GM19467 (cell line): ENCODE measurements around the gene POC5.
A peak's percentile ranks its signal among the peaks of the same experiment; 100 is the strongest.
"Not testable (repeated sequence)": the region's sequence is repeated elsewhere in the genome, so short reads cannot be mapped to it uniquely, and the experiment has no call there.

Experiments
- ATAC-seq: cut with Tn5 transposase; IDR thresholded peaks from one replicate; pipeline ENCODE4 v1.9.1; 2021; ENCODE audit warnings: mild to moderate bottlenecking, moderate library complexity; ENCODE audit not compliant: unreplicated experiment

POC5 gene

GRCh38 chr5:75706016-75706415, 11.2 kb downstream of the POC5 start:
- ATAC-seq, result no peak

- no peak for ATAC-seq
These were observed 15.4 kb downstream of the POC5 start for GRCh38 chr5:75701856-75702255.

DNA sequence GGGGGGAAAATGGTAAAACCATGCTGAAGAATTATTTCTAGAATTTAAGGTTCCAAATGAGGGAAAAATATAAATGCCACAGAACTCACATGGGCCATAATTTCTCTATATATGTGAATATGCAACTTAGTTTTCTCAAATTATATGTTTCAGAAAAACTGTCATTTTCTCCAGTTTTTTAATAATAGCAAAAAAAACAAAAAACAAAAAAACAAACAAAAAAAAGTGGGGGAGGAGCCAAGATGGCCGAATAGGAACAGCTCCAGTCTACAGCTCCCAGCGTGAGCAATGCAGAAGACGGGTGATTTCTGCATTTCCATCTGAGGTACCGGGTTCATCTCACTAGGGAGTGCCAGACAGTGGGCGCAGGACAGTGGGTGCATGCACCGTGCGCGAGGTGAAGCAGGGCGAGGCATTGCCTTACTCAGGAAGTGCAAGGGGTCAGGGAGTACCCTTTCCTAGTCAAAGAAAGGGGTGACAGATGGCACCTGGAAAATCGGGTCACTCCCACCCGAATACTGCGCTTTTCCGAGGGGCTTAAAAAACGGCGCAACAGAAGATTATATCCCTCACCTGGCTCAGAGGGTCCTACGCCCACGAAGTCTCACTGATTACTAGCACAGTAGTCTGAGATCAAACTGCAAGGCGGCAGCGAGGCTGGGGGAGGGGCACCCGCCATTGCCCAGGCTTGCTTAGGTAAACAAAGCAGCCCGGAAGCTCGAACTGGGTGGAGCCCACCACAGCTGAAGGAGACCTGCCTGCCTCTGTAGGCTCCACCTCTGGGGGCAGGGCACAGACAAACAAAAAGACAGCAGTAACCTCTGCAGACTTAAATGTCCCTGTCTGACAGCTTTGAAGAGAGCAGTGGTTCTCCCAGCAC, 21.5 kb downstream of the POC5 start:
- ATAC-seq, result not testable (repeated sequence)

GRCh38 chr5:75694781-75695180, 22.5 kb downstream of the POC5 start:
- no peak for ATAC-seq

DNA sequence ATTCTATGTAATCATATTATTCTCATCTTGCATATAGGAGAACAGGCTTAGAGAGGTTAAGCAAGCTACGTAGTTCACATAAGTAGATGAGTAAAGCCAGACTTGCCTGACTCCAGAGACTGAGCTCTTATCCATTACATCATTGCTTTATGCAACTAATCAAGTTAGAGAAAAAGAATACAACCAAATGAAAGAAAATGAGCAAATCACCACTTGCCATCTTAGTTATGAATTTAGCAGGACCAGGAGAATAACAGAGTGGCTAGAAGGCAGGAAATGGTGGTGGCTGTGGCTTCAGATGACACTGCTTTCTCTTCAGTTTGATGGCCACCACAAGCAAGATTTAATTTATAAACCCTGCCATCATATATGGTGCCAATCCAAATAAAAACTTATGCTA, 26.6 kb downstream of the POC5 start:
- no peak for ATAC-seq

- ATAC-seq, result no peak
These were observed 30.8 kb downstream of the POC5 start for GRCh38 chr5:75686480-75686879.

GRCh38 chr5:75685141-75685540, 32.1 kb downstream of the POC5 start:
- ATAC-seq, result no peak

DNA sequence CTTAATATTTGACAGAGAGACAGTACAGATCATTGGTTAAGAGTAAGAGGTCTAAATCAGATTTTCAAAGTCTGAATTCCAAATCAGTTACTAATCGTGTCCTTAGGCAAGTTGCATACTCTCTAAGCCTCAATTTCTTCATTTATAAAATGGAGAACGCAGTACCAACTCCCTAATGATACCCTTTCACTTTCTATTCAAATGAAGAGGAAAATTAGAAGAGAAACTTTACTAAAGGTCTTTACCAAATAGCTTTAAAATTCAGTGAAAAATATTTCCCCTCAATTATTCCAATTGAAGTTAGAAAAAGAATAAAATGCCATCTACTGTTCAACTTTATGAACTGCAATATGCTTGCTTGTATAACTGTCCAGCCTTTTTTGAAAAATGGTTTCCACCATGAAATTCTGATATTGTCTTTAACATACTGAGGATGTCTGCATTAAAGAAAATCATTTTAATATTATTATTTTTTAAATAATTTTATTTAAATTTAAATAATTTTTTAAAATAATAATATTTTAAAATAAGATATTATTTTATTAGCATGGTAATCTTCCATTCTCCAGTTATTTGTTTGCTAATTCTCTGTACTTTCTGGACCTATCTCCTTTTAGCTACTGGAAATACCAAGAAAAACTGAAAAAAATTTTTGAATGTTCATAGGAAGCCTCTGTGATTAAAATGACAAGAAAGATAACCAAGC, 36.0 kb downstream of the POC5 start:
- ATAC-seq, result no peak

- ATAC-seq, result no peak
These were observed 39.1 kb downstream of the POC5 start for GRCh38 chr5:75678155-75678554.

DNA sequence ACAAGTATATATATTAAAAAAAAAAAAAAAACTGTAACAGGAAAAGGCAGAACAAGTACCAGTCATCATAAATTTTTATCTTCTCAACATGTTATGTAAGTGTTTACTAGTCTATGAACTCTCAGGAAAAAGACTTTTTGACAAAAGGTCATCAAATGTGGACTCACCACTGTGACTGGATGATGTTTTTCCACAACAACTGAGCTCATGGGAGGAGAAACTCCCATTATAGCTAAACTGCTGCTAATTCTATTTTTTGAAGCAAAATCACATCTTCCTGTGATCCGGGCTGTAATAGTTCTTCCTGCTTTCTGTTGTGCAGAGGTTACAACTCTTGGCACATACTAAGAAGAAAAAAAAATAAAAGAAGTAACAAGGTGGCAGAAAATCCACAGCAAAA, 39.6 kb downstream of the POC5 start:
- ATAC-seq, result no peak

DNA sequence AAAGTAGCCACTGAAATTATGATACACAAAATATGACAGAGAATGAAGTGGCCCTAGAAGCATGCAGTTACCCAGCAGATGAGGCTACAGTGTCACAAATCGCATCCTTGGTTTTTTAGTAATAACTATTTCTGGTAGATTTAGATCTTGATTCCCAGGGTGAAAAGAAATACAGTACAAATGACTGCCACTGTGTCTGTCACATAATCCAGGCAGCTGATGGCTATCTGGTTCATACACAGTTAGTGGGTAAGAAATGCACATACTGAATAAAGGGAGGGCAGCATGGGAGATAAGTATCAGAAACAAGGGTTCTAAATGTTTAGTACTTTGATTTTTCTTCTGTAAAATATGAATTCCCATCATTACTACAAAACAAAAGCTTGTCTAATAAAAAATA, 41.5 kb downstream of the POC5 start:
- no peak for ATAC-seq

DNA sequence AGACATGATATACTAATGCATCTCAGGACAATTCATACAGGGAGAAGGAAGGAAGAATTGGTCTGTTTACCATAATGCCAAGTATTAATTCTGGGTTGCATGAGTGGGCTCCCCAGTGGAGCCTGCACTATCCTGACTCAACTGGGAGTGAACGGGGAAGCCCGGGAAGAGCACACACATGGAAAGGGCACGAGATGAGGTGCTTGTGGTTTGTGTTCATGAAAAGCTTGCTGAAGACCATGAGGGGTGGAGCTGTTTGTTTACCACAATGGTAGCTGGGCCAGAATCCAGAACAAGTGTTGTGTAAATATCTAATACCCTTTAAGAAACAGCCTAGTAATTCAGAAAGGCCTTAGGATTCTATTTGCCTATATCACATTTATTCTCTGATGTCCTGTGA, 44.6 kb downstream of the POC5 start:
- ATAC-seq, result no peak

- ATAC-seq, result no peak
These were observed 45.7 kb downstream of the POC5 start for GRCh38 chr5:75671506-75671905.

DNA sequence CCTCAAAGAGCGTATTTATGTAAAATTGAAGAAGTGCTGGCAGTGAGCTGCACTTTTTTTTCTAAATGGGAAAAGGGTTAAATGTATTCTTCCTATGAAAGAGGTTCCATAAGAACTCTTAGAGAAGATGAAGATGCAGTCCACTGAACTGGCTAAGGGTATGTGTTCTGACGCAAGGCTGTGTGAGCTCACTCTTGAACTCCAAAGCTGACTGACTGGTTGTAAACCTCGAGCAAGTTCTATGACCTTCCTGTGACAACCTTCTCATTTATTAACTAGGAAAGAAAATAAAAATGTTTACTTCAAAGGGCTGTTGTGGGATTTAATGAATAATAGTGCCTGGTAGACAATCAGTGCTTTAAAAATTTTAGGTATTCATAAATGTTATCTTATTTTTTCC, 46.7 kb downstream of the POC5 start:
- no peak for ATAC-seq

- ATAC-seq, result peak; percentile 86
These were observed 48.1 kb downstream of the POC5 start for GRCh38 chr5:75668977-75669689.

DNA sequence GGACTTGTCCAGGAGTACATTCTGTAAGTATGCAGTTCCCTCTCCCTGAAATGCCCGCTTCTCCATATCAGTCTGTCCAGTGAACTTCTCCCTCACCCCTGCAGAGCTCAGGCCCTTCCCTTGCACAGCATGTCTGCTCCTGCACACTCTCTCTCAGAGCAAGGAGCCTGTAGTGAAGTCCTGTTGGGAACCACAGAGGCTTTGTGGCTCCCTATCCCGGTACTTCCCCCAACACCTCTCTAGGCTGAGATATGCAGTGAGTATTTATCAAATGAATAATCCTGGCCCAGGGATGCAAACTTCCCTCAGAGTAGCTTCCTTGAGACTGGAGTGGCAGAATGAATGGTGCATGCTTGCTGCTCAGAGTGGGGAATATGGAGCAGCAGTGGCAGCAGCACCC, 48.8 kb downstream of the POC5 start:
- ATAC-seq, result no peak

- ATAC-seq, result no peak
These were observed 49.7 kb downstream of the POC5 start for GRCh38 chr5:75667586-75667985.

DNA sequence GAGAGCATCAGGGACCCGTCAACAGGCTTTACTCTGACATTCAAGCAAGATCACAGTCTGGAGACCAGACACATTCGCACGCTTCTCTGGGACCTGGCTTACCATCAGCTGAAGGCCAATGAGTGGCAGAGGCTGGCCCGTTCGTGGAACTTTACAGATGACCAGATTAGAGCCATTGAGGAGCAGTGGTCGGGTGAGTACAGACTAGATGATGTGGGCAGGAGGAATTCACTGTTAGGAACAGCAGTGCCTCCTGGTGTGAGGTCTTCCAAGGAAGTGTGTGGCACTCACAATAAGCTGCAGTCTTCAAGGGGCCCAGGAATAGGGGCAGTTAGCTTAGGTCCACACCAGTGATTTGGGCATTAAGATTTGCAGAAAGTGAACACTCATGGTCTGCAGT, 50.4 kb downstream of the POC5 start:
- no peak for ATAC-seq

DNA sequence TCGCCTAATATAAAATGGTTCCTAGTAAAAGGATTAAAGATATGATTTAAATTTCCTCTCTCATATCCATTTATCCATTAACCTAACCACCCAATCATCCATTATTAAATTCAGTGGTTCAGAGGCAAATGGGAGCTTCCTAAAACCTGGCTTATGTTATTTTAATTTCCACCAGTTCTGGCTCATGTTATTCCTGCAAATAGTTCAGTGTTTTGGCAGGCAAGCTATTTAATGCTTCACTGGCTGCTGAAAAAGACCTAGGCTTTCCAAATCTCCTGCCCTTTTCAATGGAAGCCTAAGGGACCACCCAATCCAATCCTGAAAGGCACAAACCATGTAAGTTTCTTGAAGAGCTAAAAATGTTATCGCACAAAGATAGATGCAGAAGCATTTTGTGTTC, 52.3 kb downstream of the POC5 start:
- no peak for ATAC-seq

DNA sequence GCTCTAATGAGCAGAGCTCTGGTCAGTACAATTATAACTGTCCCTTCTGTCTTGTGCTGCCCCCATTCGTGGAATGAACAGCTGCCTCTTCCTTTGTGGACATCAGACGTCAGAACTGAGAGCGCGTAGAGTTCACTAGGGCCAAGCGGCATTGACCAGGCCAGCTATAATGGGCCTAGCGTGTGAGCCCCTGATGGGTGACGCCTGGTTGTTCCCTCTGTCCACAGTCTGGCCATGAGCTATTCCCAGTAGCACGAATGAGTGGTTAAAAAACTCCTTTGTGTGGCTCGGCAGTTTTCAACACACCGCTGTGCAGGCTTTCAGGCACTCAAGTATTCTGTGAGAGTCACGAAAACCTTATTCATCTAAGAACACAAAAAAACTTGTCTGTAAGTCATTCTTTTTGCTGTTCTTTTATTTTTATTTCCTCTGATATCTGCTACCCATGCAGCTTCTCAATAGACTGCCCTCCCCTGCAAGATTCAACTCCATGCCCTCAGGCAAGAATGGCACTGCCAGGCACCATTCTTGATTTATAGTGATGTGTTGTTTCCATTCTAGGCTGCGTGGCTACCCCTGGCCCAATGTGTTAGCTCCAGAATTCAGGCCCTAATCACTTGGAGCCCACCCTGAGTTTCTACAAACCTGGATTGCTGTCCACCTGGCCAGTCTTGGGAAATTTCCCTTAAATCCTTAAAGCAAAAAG, 53.5 kb downstream of the POC5 start:
- ATAC-seq, result no peak

GRCh38 chr5:75662061-75662460, 55.2 kb downstream of the POC5 start:
- no peak for ATAC-seq
